Uterus (tissue), 2 donors: ENCODE measurements around the gene TMEM114.
"Not testable (repeated sequence)": the region's sequence is repeated elsewhere in the genome, so short reads cannot be mapped to it uniquely, and the experiment has no call there.

Experiments
- CTCF ChIP-seq, 4 experiments: fragments of 200-600 bp in 2 of 4; fragments of 450-650 bp in 2 of 4; sonication (generic) in 2 of 4; IDR thresholded peaks; one replicate each; pipeline ENCODE4 v1.5.1; 2016 to 2019; ENCODE audit warnings: antibody characterized with exemption in 4 of 4, mild to moderate bottlenecking in 2 of 4, moderate library complexity in 1 of 4
- POLR2A ChIP-seq, 2 donors: fragments of 450-650 bp; IDR thresholded peaks; one replicate each; pipeline ENCODE4 v1.6.1; 2016; ENCODE audit warnings: antibody characterized with exemption in 2 of 2, mild to moderate bottlenecking in 1 of 2, moderate library complexity in 1 of 2

- not testable (repeated sequence) for TF ChIP-seq CTCF, POLR2A (IDR thresholded peaks at IDR 0.05)
Observed at GRCh38 chr16:8563944-8564540, 26.3 kb downstream of the TMEM114 start.
